GM18526 (cell line): Measurements from ENCODE around the gene ERMARD.

Experiments
- POLR2A ChIP-seq: IDR thresholded peaks from 3 replicates; pipeline ENCODE4 v1.6.1; 2011; ENCODE audit not compliant: insufficient read length; ENCODE audit errors: extremely low read depth

ERMARD gene

GRCh38 chr6:169775321-169775720 is 23.9 kb downstream of the ERMARD start:
- no peak for TF ChIP-seq POLR2A

- no peak for TF ChIP-seq POLR2A
These were observed 25.0 kb downstream of the ERMARD start for GRCh38 chr6:169776379-169776778.

GRCh38 chr6:169777896-169778295 is 26.5 kb downstream of the ERMARD start:
- no peak for TF ChIP-seq POLR2A

GRCh38 chr6:169778646-169779045 is 27.2 kb downstream of the ERMARD start:
- no peak for TF ChIP-seq POLR2A

DNA sequence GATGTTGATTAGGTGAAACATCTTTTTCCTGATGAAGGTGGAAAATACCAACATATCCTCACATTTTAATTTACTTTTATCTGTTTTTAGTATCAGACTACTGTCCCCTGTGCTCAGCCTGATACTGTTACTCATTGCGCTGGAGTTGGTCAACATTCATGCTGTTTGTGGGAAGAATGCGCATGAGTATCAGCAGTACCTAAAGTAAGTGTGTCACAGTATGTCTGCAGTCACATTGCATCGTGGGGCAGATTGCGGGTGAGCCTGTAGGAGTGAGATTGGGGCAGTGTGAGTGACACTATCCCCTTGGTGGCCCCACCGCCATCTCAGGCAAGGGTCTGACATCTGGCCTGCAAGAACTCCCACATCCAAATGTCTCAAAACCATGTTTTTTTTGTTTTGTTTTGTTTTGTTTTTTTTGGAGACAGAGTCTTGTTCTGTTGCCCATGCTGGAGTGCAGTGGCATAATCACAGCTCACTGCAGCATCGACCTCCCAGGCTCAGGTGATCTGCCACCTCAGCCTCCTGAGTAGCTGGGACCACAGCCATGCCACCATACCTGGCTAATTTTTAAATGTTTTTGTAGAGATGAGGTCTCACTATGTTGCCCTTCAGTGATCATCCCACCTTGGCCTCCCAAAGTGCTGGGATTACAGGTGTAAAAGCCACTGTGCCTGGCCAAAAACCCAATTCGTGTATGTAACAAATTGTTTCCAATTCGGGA is 27.8 kb downstream of the ERMARD start:
- TF ChIP-seq POLR2A, result no peak

GRCh38 chr6:169779896-169780295 is 28.5 kb downstream of the ERMARD start:
- no peak for TF ChIP-seq POLR2A

DNA sequence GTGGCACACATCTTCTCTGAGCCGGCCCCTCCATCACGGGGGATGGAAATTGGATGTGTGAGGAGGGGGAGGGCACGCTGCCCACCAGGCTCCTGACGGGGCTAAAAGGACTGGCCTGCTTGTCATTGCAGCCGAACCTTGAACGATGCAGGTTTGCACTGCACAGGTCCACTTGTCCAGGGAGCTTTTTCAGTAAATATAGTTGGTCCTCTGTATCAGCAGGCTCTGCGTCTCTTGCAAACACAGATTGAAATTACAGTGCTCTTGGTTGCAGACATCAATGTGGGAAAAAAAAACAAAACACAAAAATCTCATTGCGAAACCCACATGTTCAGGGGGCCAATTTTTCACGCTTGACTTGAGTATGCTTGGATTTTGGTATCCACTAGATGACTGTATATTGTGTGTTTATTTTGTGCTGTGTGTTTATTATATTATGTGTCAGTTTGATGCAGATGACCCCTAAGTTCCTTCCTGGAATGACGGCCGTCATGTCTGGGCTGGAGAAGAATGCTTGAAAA is 29.2 kb downstream of the ERMARD start:
- no peak for TF ChIP-seq POLR2A

DNA sequence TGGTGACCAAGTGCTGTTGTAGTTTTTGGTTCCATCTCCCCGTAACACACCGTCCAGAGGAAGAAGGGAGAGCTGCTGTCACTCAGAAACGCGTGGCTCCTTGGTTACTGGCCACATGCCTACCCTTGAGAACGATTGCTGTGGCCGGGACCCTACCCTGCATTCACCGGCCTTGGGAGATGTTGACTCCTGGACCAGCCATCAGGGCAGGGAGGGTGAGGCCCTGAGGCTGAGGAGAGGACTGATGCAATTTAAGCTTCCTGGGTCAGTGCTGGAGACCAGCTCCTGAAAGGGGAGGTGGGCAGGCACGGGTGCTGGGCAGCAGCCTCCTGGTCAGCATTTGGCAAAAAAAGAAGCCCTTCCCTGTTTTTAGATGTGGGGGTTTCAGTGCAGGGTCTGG is 31.5 kb downstream of the ERMARD start:
- no peak for TF ChIP-seq POLR2A

DNA sequence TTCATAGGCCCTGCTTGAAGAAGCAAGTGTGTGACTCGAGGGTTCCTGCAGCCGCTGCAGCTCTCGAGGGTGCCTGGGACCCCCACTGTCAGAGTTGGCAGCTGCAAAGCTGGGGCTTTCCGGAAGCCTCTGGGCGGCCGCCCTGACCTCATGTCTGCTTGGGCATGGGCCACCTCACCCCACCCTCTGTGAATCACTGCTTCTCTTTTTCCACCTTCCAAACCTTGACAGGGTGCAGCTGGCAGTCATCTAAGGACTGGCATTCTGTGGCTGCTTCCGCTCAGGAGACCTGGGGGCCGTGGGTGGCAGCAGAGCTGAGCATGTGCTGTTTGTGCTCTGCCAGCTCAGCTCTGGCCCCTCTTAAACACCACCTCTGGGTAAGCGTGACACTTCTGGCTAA is 32.0 kb downstream of the ERMARD start:
- no peak for TF ChIP-seq POLR2A

DNA sequence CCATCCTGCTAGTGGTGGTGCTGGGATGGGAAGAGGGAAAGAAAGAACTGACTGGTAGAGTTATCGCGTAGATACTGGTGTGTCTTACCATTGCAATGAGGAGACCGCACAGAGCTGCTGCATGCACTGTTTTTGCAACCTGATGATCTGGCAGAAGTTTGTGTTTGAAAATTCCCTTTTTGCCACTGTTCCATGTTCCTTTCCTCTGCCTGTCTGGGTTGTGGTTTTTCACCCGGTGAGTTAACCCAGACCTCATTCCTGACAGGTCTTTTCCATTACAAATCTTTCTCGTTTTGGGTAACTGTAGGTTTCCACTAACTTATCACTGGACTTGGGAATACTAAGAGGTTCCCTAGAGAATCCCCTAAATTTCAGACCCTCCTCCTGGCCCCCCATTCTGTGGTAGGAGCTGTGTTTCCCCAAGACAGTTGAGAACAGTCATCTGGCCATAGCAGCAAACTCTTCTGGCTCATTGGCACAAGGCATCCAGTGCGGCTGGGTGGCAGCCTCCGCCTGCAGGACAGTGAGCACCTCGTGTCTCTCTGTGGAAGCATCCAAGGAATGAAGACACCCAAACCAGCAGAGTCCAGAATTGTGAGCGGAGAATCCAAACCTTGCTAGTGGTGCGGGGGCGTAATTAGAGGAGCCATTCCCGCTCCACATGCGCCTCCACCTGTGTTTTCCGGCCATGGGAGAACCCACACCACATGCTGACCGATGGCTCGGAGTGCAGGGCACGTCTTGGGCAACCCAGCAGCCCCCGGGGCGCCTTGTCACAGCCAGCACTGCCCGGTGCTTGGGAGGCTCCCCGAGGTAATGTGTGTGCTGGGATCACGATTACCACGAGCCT is 32.8 kb downstream of the ERMARD start:
- no peak for TF ChIP-seq POLR2A

DNA sequence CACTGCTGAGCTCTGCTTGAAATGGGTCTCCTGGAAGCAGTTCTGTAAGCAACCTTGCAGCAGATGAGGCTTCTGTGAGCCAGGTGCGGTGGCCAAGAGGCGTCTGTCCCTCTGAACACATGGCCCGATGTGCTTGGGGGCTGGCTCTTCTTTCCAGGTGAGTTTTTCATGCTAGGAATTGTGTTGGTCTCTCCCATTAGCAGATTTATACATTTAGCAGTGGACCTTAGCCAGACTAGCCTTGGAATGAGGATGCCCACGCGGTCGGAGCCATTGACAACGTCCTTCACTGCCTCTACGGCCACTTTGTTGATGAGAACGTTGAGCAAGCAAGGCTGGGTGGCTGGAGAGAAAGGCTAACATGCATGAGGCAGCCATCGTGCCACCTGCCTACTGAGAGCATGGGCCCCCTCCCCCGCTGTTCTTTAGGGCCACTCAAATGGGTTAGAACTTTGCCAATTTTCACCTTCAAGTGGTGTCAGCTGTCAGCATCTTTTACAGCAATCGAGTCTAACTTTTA is 33.5 kb downstream of the ERMARD start:
- no peak for TF ChIP-seq POLR2A

DNA sequence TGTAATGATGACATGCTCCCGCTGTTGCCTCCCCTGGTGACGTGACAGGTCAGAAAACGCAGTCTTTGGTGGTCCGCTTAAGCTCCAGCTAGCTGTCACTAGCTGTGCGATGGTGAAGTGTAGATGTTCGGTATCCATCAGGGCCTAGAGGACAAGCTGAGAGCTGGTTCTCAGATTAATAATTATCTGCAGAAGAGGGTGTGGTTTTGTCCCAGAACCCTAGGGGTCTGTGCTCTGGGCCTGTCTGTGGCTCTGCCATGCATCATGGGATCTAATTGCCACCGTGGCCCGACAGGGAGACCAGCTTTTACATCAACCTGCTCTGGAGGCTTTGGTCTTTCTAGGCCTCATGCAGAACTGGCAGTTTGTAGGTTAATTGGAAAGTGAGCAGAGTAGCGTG is 34.1 kb downstream of the ERMARD start:
- no peak for TF ChIP-seq POLR2A

DNA sequence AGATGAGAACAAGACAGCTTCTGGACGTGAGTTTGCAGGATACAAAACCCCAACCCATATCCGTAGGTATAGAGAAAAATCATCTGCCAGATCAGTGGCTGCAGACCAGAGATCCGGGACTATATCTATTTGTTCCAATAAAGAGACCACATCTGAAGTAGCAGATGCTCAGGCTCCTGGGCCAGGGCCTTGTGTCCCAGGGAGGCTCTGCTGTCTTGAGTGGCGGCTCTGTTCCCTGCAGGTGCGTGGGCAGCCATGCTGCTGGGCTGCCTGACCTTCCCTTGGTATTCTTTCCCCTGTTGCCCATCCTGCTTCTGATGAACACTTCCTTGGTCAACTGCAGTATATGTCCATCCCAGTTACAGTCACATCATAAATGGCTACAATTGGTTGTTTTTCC is 34.9 kb downstream of the ERMARD start:
- TF ChIP-seq POLR2A, result no peak

- no peak for TF ChIP-seq POLR2A
These were observed 36.4 kb downstream of the ERMARD start for GRCh38 chr6:169787797-169788196.

GRCh38 chr6:169788809-169789145 is 37.4 kb downstream of the ERMARD start:
- no peak for TF ChIP-seq POLR2A
